CD4-positive, alpha-beta T cell (primary cell): ENCODE results near the gene MFSD12. TPM values are rescaled to one million over a fixed set of nuclear protein-coding genes. Genes with fewer than 3 reads are reported as not detected.

ENCODE experiments used
- ATAC-seq: fragments of 200-7000 bp; cut with Tn5 transposase; one replicate; pipeline ENCODE4 v1.10.0; 2022; ENCODE audit warnings: mild to moderate bottlenecking; ENCODE audit not compliant: poor library complexity
- CTCF ChIA-PET: fragments of 350-600 bp; sonication (Branson Sonifier 250); formaldehyde crosslinking; loops from one replicate; lab custom pipeline; 2021; ENCODE audit warnings: antibody characterized with exemption, inconsistent platforms; lab: Charles Lee
- POLR2A ChIA-PET: fragments of 350-600 bp; sonication (Branson Sonifier 250); formaldehyde crosslinking; loops from one replicate; lab custom pipeline; 2021; ENCODE audit warnings: antibody characterized with exemption, inconsistent platforms; lab: Charles Lee
- DNase-seq, 14 experiments: peaks; one replicate each; pipeline ENCODE4 v3.0.0-alpha.2; 2013 to 2020; ENCODE audit warnings: mixed read lengths in 2 of 14
- H3K27ac ChIP-seq, 2 donors: one replicate each; pipeline versions ENCODE4 v1.5.1 to v1.7.0; 2013; ENCODE audit warnings: low read length in 2 of 2, low read depth in 1 of 2, mild to moderate bottlenecking in 1 of 2
- H3K27me3 ChIP-seq, 2 experiments: 1 replicate in 1 of 2; 2 replicates in 1 of 2; pipeline versions ENCODE4 v1.6.1 to v1.7.0; 2013; ENCODE audit warnings: low read length in 2 of 2, control low read depth in 1 of 2, mild to moderate bottlenecking in 1 of 2, moderate library complexity in 1 of 2; ENCODE audit not compliant: insufficient read depth in 2 of 2, control insufficient read depth in 1 of 2
- H3K36me3 ChIP-seq: one replicate; pipeline ENCODE4 v1.6.1; 2013; ENCODE audit warnings: low read length, control low read depth; ENCODE audit not compliant: insufficient read depth
- H3K4me1 ChIP-seq: one replicate; pipeline ENCODE4 v1.6.1; 2013; ENCODE audit warnings: low read length, control low read depth; ENCODE audit not compliant: insufficient read depth
- H3K4me3 ChIP-seq: one replicate; pipeline ENCODE4 v1.5.1; 2013; ENCODE audit warnings: mild to moderate bottlenecking, low read length, moderate library complexity
- H3K9me3 ChIP-seq, 2 experiments: 1 replicate in 1 of 2; 2 replicates in 1 of 2; pipeline versions ENCODE4 v1.6.1 to v1.7.0; 2013; ENCODE audit warnings: low read length in 2 of 2, mild to moderate bottlenecking in 2 of 2, control low read depth in 1 of 2, moderate library complexity in 1 of 2; ENCODE audit not compliant: control insufficient read depth in 1 of 2, insufficient read depth in 1 of 2
- H3K27ac Mint-ChIP-seq: one replicate; pipeline ENCODE4 v1.8.0; 2020; ENCODE audit warnings: mixed read lengths
- H3K27me3 Mint-ChIP-seq: one replicate; pipeline ENCODE4 v1.8.0; 2021; ENCODE audit warnings: mixed read lengths
- H3K36me3 Mint-ChIP-seq: one replicate; pipeline ENCODE4 v1.8.0; 2021; ENCODE audit warnings: low read depth, mixed read lengths
- H3K4me1 Mint-ChIP-seq: one replicate; pipeline ENCODE4 v1.8.0; 2021; ENCODE audit warnings: low read depth, mixed read lengths
- H3K4me3 Mint-ChIP-seq: one replicate; pipeline ENCODE4 v1.8.0; 2020; ENCODE audit warnings: mild to moderate bottlenecking, mixed read lengths
- H3K9me3 Mint-ChIP-seq: one replicate; pipeline ENCODE4 v1.8.0; 2020; ENCODE audit warnings: mixed read lengths
- intact Hi-C, 2 experiments: fragments of 100-400 bp; cut with DNase I in 1 of 2; cut with micrococcal nuclease in 1 of 2; formaldehyde crosslinking; loops; one replicate each; pipeline versions ENCODE4 v1.15.1 to v1.9.0; 2023 to 2025; cut with DNase I, micrococcal nuclease
- total RNA-seq, 174 experiments: library from RNA in 2 of 174; stranded (reverse) in 2 of 174; gene quantifications; one replicate each; pipeline ENCODE4 v1.2.3 and lab custom pipeline; 2021 to 2026
- TF ChIP-seq, protein P1 (sequence below): fragments of 200-600 bp; IDR thresholded peaks from one replicate; pipeline ENCODE4 v1.8.0; 2022; ENCODE audit warnings: antibody characterized with exemption, mild to moderate bottlenecking

MFSD12 gene
- total RNA-seq, 2 experiments from 2014 or later: 62.5 to 65.0 TPM

DNA sequence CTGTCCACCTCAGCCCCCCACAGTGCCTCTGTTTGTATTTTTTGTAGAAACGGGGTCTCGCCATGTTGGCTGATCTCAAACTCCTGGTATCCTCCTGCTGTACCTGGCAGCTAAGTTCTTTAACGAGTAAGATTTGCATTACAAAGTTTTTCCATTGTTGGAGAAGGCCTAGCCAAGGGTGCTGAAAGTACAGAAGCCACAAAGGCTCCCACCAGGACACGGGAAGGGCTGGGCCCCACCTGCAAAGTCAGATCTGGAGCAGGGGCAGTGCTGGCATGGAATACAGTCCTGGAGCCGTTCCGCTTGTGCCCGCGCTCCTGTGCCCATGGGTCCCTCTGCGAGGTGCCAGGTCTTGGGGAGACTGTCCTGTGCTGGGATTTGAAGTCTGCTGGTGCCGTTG is 39.1 kb downstream of the MFSD12 start:
- Mint-ChIP-seq H3K4me3 (no peak overlapping the region), H3K27ac (peak overlapping the region; percentile 30), H3K4me1 (peaks cover 48% of the 10 kb centered on the region), H3K36me3 (peaks cover 9% of the 10 kb centered on the region), H3K9me3 (no peaks in the 10 kb centered on the region), H3K27me3 (no peaks in the 10 kb centered on the region)
- ChIA-PET CTCF (interaction anchor here (0.6 kb wide), 1 partner anchor 13 kb away, joined by 3 read pairs; no protein-coding TSS in a partner anchor), POLR2A (no interaction called here)
- H3K9me3 ChIP-seq: no peaks in the 10 kb centered on the region
- H3K4me1 ChIP-seq: peaks cover 38% of the 10 kb centered on the region
- no peak overlapping the region for H3K27ac ChIP-seq
- no peak overlapping the region for H3K4me3 ChIP-seq
- intact Hi-C loops: no loop called here
- ATAC-seq (no peak), DNase-seq (no peak)
- H3K36me3 ChIP-seq: peaks cover 36% of the 10 kb centered on the region
- TF ChIP-seq, protein P1, sequence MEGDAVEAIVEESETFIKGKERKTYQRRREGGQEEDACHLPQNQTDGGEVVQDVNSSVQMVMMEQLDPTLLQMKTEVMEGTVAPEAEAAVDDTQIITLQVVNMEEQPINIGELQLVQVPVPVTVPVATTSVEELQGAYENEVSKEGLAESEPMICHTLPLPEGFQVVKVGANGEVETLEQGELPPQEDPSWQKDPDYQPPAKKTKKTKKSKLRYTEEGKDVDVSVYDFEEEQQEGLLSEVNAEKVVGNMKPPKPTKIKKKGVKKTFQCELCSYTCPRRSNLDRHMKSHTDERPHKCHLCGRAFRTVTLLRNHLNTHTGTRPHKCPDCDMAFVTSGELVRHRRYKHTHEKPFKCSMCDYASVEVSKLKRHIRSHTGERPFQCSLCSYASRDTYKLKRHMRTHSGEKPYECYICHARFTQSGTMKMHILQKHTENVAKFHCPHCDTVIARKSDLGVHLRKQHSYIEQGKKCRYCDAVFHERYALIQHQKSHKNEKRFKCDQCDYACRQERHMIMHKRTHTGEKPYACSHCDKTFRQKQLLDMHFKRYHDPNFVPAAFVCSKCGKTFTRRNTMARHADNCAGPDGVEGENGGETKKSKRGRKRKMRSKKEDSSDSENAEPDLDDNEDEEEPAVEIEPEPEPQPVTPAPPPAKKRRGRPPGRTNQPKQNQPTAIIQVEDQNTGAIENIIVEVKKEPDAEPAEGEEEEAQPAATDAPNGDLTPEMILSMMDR: no peak
- H3K27me3 ChIP-seq: no peaks in the 10 kb centered on the region

GRCh38 chr19:3517638-3518037 is 39.7 kb downstream of the MFSD12 start:
- H3K36me3 ChIP-seq: peaks cover 30% of the 10 kb centered on the region
- H3K9me3 Mint-ChIP-seq: no peaks in the 10 kb centered on the region
- no peak for ATAC-seq
- ChIA-PET CTCF (interaction anchor here (0.6 kb wide), 1 partner anchor 13 kb away, joined by 3 read pairs; no protein-coding TSS in a partner anchor), POLR2A (no interaction called here)
- peak overlapping the region; percentile 30 for H3K27ac Mint-ChIP-seq
- no peak overlapping the region for H3K27ac ChIP-seq
- intact Hi-C loops: no loop called here
- H3K4me1 ChIP-seq: peaks cover 42% of the 10 kb centered on the region
- H3K27me3 Mint-ChIP-seq: no peaks in the 10 kb centered on the region
- no peak overlapping the region for H3K4me3 Mint-ChIP-seq
- H3K36me3 Mint-ChIP-seq: peaks cover 10% of the 10 kb centered on the region
- DNase-seq: no peak
- no peaks in the 10 kb centered on the region for H3K27me3 ChIP-seq
- H3K4me1 Mint-ChIP-seq: peaks cover 48% of the 10 kb centered on the region
- no peak overlapping the region for H3K4me3 ChIP-seq
- H3K9me3 ChIP-seq: no peaks in the 10 kb centered on the region
- TF ChIP-seq, protein P1: no peak

GRCh38 chr19:3516675-3517207 is 40.6 kb downstream of the MFSD12 start:
- Mint-ChIP-seq H3K27ac (peak overlapping the region; percentile 84), H3K4me1 (peaks cover 48% of the 10 kb centered on the region), H3K27me3 (no peaks in the 10 kb centered on the region), H3K9me3 (no peaks in the 10 kb centered on the region), H3K36me3 (peaks cover 18% of the 10 kb centered on the region), H3K4me3 (peak overlapping the region; percentile 23)
- DNase-seq (peak in 13 of 14 experiments; percentile 27 to 75 (median 49)), ATAC-seq (peak; percentile 90)
- Histone ChIP-seq H3K36me3 (peaks cover 24% of the 10 kb centered on the region), H3K27ac (no peak overlapping the region), H3K27me3 (no peaks in the 10 kb centered on the region), H3K4me3 (no peak overlapping the region), H3K4me1 (peaks cover 50% of the 10 kb centered on the region), H3K9me3 (no peaks in the 10 kb centered on the region)
- intact Hi-C loops: no loop called here
- ChIA-PET POLR2A (interaction anchor here (1.0 kb wide), 1 partner anchor 10 kb away, joined by 3 read pairs; the partner anchor contains the start of gene FZR1), CTCF (no interaction called here)
- TF ChIP-seq, protein P1: no peak
